ENCODE measurements around the gene ZFAND6. TPM values are rescaled to one million over a fixed set of nuclear protein-coding genes. Genes with fewer than 3 reads are reported as not detected.
"Not testable (repeated sequence)": the region's sequence is repeated elsewhere in the genome, so short reads cannot be mapped to it uniquely, and the experiment has no call there.

ZFAND6 gene
- total RNA-seq, 3 donors from 2014 or later: 141 to 193 (median 159) TPM

DNA sequence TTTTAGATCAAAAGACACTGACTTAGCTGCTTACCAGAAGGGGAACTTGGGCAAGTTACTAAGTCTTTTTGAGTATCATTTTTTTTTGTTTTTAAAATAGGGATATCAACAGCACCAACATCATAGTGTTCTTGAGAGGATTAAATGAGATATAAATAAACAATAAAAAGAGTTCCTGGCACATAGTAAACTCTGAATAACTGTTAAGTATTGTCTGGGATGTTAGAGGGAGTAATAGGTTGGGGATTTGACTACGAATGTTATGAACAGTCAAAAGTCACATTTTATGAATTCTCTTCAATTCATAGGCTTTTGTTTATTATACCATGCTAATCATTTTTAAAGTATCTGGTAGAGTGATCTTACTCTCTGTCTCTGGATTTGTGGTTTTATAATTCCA, 55.5 kb downstream of the ZFAND6 start:
- Histone ChIP-seq H3K9me3 (no peaks in the 10 kb centered on the region), H3K4me1 (no peaks in the 10 kb centered on the region), H3K27ac (no peak overlapping the region), H3K27me3 (no peaks in the 10 kb centered on the region), H3K4me3 (no peak overlapping the region), H3K36me3 (no peaks in the 10 kb centered on the region)
- intact Hi-C loops (cut with DNase I; ENCODE audit: low total_unique reads): no loop called here
- no peak for DNase-seq (ENCODE audit: low spot score in 2 of 2)
- TF ChIP-seq POLR2AphosphoS5 (IDR thresholded peaks at IDR 0.05) (no peak), POLR2A (IDR thresholded peaks at IDR 0.05) (no peak)
- TF ChIP-seq, protein P1, sequence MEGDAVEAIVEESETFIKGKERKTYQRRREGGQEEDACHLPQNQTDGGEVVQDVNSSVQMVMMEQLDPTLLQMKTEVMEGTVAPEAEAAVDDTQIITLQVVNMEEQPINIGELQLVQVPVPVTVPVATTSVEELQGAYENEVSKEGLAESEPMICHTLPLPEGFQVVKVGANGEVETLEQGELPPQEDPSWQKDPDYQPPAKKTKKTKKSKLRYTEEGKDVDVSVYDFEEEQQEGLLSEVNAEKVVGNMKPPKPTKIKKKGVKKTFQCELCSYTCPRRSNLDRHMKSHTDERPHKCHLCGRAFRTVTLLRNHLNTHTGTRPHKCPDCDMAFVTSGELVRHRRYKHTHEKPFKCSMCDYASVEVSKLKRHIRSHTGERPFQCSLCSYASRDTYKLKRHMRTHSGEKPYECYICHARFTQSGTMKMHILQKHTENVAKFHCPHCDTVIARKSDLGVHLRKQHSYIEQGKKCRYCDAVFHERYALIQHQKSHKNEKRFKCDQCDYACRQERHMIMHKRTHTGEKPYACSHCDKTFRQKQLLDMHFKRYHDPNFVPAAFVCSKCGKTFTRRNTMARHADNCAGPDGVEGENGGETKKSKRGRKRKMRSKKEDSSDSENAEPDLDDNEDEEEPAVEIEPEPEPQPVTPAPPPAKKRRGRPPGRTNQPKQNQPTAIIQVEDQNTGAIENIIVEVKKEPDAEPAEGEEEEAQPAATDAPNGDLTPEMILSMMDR (IDR thresholded peaks at IDR 0.05): no peak

DNA sequence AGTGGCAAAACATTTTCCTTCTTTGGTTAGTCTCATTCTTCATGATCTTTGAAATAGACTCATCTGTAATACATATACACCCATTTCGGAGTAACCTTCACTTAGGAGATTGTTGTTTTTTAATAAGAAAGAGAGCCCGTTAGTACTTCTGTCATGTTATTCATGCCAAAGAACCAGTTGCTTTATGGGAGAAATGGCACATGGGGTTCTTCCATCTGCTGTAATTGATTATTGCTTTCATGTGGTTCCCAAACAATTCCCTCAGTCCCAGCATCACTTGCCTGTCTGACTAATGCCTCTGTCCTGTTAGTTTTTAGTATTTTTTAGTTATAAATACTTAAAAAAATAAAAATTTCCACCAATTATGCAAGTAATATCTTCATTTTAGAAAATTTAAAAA, 59.5 kb downstream of the ZFAND6 start:
- no peak for DNase-seq (ENCODE audit: low spot score in 2 of 2)
- Histone ChIP-seq H3K4me1 (no peaks in the 10 kb centered on the region), H3K4me3 (no peak overlapping the region), H3K36me3 (no peaks in the 10 kb centered on the region), H3K27me3 (no peaks in the 10 kb centered on the region), H3K9me3 (no peaks in the 10 kb centered on the region), H3K27ac (no peak overlapping the region)
- intact Hi-C loops (cut with DNase I; ENCODE audit: low total_unique reads): no loop called here
- TF ChIP-seq POLR2AphosphoS5 (IDR thresholded peaks at IDR 0.05) (no peak), POLR2A (IDR thresholded peaks at IDR 0.05) (no peak)
- TF ChIP-seq, protein P1 (IDR thresholded peaks at IDR 0.05): no peak

DNA sequence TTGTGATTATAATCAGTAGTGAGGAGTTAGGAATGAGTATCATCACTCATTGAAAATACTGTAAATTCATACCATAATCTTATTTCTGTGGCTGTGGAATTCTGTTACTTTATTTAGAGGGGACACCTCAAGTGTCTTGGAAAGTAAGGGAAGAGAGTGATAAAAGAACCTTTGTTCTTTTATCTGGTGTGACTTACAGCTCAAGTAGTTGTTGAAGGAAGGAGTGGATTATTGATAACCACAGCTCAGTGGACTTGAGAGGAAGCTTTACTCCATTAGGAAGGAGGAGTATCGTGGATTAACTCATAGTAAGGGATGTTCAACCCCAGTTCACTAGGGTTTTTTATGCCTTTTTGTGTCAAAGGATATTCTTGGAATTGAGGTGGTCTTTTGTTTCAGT, 61.2 kb downstream of the ZFAND6 start:
- H3K27ac ChIP-seq: no peak overlapping the region
- intact Hi-C loops (cut with DNase I; ENCODE audit: low total_unique reads): no loop called here
- no peak overlapping the region for H3K4me3 ChIP-seq
- no peaks in the 10 kb centered on the region for H3K4me1 ChIP-seq
- no peak for DNase-seq (ENCODE audit: low spot score in 2 of 2)
- H3K36me3 ChIP-seq: no peaks in the 10 kb centered on the region
- H3K9me3 ChIP-seq: no peaks in the 10 kb centered on the region
- TF ChIP-seq POLR2A (IDR thresholded peaks at IDR 0.05) (no peak), POLR2AphosphoS5 (IDR thresholded peaks at IDR 0.05) (no peak)
- TF ChIP-seq, protein P1 (IDR thresholded peaks at IDR 0.05): no peak
- H3K27me3 ChIP-seq: no peaks in the 10 kb centered on the region

DNA sequence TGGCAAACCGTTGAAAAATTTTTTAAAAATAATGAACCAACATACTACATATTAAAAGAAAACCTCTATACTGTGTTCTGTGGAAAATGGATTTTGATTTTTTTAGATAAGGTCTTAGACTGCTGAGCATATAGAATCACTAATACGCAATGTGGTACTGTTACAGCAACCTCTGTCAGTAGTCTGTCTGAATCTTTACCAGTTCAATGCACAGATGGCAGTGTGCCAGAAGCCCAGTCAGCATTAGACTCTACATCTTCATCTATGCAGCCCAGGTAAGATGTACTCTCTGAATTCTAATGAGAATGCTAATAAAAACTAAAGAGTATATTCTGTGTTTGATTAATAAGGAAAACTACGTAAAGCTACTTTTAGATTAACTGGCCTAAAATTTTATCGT, 62.1 kb downstream of the ZFAND6 start:
- Histone ChIP-seq H3K4me3 (no peak overlapping the region), H3K4me1 (no peaks in the 10 kb centered on the region), H3K27me3 (no peaks in the 10 kb centered on the region), H3K27ac (no peak overlapping the region), H3K9me3 (no peaks in the 10 kb centered on the region), H3K36me3 (no peaks in the 10 kb centered on the region)
- intact Hi-C loops (cut with DNase I; ENCODE audit: low total_unique reads): no loop called here
- TF ChIP-seq POLR2A (IDR thresholded peaks at IDR 0.05) (no peak), POLR2AphosphoS5 (IDR thresholded peaks at IDR 0.05) (no peak)
- TF ChIP-seq, protein P1 (IDR thresholded peaks at IDR 0.05): no peak
- no peak for DNase-seq (ENCODE audit: low spot score in 2 of 2)

DNA sequence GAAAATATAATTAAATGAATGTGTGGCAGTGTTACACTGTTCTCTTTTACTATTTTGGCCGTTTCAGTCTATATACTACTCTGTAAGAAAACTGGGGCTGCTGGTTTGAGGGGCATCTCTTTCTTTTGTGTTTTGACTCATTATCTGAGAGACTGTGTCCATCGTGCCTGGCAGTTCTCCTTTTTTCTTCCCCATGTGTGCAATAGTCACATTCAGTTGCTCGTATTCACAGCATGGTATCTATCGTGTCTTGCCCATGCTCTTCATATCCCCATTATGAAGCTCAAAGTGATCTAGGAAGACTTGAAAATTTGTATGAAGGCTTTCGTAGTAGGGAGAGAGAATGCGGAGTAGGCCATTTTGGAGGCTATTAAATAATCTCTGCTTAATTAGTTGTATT, 63.6 kb downstream of the ZFAND6 start:
- Histone ChIP-seq H3K27ac (no peak overlapping the region), H3K4me3 (no peak overlapping the region), H3K36me3 (no peaks in the 10 kb centered on the region), H3K9me3 (no peaks in the 10 kb centered on the region), H3K4me1 (no peaks in the 10 kb centered on the region), H3K27me3 (no peaks in the 10 kb centered on the region)
- TF ChIP-seq POLR2A (IDR thresholded peaks at IDR 0.05): no peak
- TF ChIP-seq, protein P1 (IDR thresholded peaks at IDR 0.05): no peak
- TF ChIP-seq POLR2AphosphoS5 (IDR thresholded peaks at IDR 0.05): no peak
- intact Hi-C loops (cut with DNase I; ENCODE audit: low total_unique reads): no loop called here
- DNase-seq (ENCODE audit: low spot score in 2 of 2): no peak

DNA sequence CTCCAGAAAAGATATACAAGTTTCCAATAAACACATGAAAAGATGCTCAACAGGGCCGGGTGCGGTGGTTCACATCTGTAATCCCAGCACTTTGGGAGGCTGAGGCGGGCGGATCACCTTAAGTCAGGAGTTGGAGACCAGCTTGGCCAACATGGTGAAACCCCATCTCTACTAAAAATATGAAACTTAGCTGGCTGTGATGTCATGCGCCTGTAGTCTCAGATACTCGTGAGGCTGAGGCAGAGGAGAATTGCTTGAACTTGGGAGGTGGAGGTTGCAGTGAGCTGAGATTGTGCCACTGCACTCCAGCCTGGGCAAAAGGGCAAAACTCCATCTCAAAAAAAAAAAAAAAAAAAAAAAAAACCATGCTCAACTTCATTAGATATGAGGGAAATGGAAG, 67.8 kb downstream of the ZFAND6 start:
- intact Hi-C loops (cut with DNase I; ENCODE audit: low total_unique reads); H3K36me3 ChIP-seq; DNase-seq (ENCODE audit: low spot score in 2 of 2); H3K4me1 ChIP-seq; H3K4me3 ChIP-seq; H3K27me3 ChIP-seq; H3K27ac ChIP-seq; H3K9me3 ChIP-seq: not testable (repeated sequence)

Data from breast epithelium (tissue), 4 donors.